ENCODE results near the gene ZNF771. TPM values are rescaled to one million over a fixed set of nuclear protein-coding genes. Genes with fewer than 3 reads are reported as not detected.

ZNF771 gene
- total RNA-seq, 2 donors from 2014 or later = 21.8 to 25.7 TPM

- DNase-seq (ENCODE audit: low spot score) (no peak), ATAC-seq (ENCODE audit: insufficient number of reproducible peaks, low FRiP score, low read depth) (no peak)
- TF ChIP-seq CTCF (IDR thresholded peaks at IDR 0.05) = no peak
- no peaks in the 10 kb centered on the region for H3K27me3 ChIP-seq (replicated peaks; ENCODE audit: insufficient read depth)
- H3K27ac ChIP-seq = no peak overlapping the region
- H3K4me1 ChIP-seq (ENCODE audit: control insufficient read depth in 1 of 2, low read depth in 2 of 2) = no peaks in the 10 kb centered on the region
- no peak overlapping the region for H3K4me3 ChIP-seq
- no peaks in the 10 kb centered on the region for H3K9me3 ChIP-seq
- H3K36me3 ChIP-seq = no peaks in the 10 kb centered on the region
Measured at GRCh38 chr16:30437511-30438046, 30.2 kb downstream of the ZNF771 start.

GRCh38 chr16:30438835-30439234, 31.4 kb downstream of the ZNF771 start:
- ATAC-seq (ENCODE audit: insufficient number of reproducible peaks, low FRiP score, low read depth) (no peak), DNase-seq (ENCODE audit: low spot score) (no peak)
- H3K27ac ChIP-seq = no peak overlapping the region
- H3K9me3 ChIP-seq = no peaks in the 10 kb centered on the region
- no peaks in the 10 kb centered on the region for H3K36me3 ChIP-seq
- no peak for TF ChIP-seq CTCF (IDR thresholded peaks at IDR 0.05)
- peaks cover 0 to under 1% of the 10 kb centered on the region in 2 donors for H3K4me1 ChIP-seq (ENCODE audit: control insufficient read depth in 1 of 2, low read depth in 2 of 2)
- H3K27me3 ChIP-seq (replicated peaks; ENCODE audit: insufficient read depth) = no peaks in the 10 kb centered on the region
- no peak overlapping the region for H3K4me3 ChIP-seq

DNA sequence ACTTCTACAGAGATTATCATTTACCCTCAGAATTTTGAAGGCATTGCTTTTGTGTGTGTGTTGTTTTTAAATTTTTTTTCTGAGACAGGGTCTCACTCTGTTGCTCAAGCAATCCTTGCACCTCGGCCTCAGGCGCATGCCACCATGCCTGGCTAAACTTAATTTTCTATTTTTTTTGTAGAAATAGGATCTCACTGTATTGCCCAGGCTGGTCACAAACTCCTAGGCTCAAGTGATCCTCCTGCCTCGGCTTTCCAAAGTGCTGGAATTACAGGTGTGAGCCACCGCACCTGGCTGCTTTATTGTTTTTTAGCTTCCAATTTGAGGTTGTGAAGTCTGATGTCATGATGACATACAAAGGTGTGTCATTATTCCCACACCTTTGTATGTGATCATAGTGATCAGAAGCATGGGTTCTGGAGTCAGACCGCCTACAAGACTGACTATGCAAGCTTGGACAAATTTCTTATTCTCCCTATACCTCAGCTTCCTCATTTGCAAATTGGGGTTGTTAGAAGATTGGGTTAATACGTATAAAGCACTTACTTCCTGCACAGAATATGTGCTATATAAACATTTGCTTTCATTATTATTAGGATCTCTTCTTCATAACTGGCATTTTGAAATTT, 32.4 kb downstream of the ZNF771 start:
- peaks cover 7 to 10% of the 10 kb centered on the region in 2 donors for H3K4me1 ChIP-seq (ENCODE audit: control insufficient read depth in 1 of 2, low read depth in 2 of 2)
- no peaks in the 10 kb centered on the region for H3K27me3 ChIP-seq (replicated peaks; ENCODE audit: insufficient read depth)
- DNase-seq (ENCODE audit: low spot score) = no peak
- H3K9me3 ChIP-seq = no peaks in the 10 kb centered on the region
- H3K27ac ChIP-seq = no peak overlapping the region
- H3K4me3 ChIP-seq = no peak overlapping the region
- no peak for TF ChIP-seq CTCF (IDR thresholded peaks at IDR 0.05)
- ATAC-seq (ENCODE audit: insufficient number of reproducible peaks, low FRiP score, low read depth) = no peak
- no peaks in the 10 kb centered on the region for H3K36me3 ChIP-seq

DNA sequence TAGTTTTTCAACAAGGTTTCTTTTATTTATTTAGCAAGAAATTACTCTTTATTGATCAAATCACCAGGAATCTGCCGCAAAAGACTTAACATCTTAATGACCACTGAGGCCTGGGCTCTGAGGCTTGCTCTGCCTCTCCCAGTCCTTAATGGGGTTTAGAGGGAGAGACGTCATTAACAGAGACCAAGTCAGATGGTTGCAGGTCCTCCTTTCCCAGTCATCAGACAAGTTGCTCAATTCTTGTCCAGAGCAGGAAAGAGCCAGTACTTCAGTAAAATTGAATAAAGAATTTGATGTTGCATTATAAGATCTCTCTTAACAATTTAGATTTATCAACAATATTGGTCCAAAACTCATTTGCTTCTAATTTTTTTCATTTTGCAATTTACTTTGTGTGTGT, 36.2 kb downstream of the ZNF771 start:
- peaks cover 9 to 20% of the 10 kb centered on the region in 2 donors for H3K4me1 ChIP-seq (ENCODE audit: control insufficient read depth in 1 of 2, low read depth in 2 of 2)
- no peak for TF ChIP-seq CTCF (IDR thresholded peaks at IDR 0.05)
- ATAC-seq (ENCODE audit: insufficient number of reproducible peaks, low FRiP score, low read depth) (no peak), DNase-seq (ENCODE audit: low spot score) (no peak)
- no peak overlapping the region for H3K4me3 ChIP-seq
- no peaks in the 10 kb centered on the region for H3K9me3 ChIP-seq
- H3K27me3 ChIP-seq (replicated peaks; ENCODE audit: insufficient read depth) = no peaks in the 10 kb centered on the region
- H3K27ac ChIP-seq = no peak overlapping the region
- H3K36me3 ChIP-seq = no peaks in the 10 kb centered on the region

DNA sequence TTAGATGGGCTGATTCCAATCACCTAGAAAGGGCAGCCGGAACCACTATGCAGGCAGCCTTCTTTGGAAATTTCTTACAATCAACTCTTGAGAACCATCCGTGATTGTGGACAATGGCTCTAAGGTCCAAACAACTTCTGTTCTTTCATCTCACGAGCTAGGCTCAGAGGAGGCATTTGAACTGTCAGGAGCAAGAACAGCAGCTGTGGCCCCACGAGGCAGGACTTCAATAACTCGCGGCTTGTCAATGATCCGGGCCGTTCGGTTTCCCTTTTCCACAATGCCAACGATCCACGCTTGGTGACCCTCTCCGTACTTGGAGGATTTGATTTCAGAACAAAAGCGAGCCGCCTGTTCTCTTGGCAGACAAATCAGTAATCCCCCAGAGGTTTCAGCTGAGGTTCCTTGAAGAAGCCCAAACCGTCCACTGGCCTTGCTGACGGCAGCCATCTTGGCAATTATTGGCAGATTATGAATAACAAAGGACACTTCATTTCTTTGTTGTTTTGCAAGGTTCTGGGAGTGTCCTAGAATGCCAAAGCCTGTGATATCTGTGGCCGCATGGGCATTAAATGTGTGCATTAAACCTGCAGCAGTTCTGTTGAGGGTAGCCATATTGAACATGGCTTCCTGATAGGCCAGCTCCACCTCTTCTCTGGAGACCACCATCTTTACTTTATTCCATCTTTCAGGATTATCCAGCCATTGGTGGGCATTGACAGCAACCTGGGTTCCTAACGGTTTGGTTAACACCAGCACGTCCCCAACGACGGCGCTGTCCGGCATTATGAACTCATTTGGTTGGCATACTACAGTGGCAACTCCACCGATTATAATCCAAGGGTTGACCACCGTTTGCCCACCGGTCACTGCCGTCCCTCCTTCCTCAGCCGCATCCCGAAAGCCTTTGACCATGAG, 37.1 kb downstream of the ZNF771 start:
- no peaks in the 10 kb centered on the region for H3K36me3 ChIP-seq
- no peaks in the 10 kb centered on the region for H3K27me3 ChIP-seq (replicated peaks; ENCODE audit: insufficient read depth)
- H3K9me3 ChIP-seq = no peaks in the 10 kb centered on the region
- no peak for TF ChIP-seq CTCF (IDR thresholded peaks at IDR 0.05)
- H3K4me3 ChIP-seq = peak overlapping the region; percentile 82
- peaks cover 9 to 20% of the 10 kb centered on the region in 2 donors for H3K4me1 ChIP-seq (ENCODE audit: control insufficient read depth in 1 of 2, low read depth in 2 of 2)
- ATAC-seq (ENCODE audit: insufficient number of reproducible peaks, low FRiP score, low read depth) (no peak), DNase-seq (ENCODE audit: low spot score) (no peak)
- H3K27ac ChIP-seq = peak overlapping the region in 1 of 2 donors; percentile 85

Measured in thoracic aorta (tissue), 2 donors.